ENCODE data around the gene EFS.

DNA sequence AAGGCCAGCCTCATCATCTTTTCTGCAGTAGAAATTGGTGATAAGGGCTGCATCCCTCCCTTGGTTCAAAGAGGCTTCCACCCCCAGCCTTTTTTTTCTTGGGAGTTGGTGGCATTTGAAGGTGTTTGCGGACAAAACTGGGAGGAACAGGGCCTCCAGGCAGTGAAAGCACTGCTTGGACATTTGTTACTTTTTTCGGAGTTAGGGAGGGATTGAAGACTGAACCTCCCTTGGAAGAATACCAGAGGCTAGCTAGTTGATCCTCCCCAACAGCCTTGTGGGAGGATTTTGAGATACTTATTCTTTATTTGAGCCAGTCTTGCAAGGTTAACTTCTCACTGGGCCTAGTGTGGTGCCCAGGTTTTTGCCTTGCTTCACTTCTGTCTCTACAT, 40.5 kb downstream of the EFS start:
- TF ChIP-seq POLR2AphosphoS5 (IDR thresholded peaks at IDR 0.05; ENCODE audit: low read depth, low read length) (no peak), SPI1 (IDR thresholded peaks at IDR 0.05; ENCODE audit: low read depth, low read length) (no peak), TAF1 (IDR thresholded peaks at IDR 0.05; ENCODE audit: low read depth, low read length) (no peak)
